Ascending aorta (tissue), 2 donors: ENCODE results near the gene MRPS16. TPM values are rescaled to one million over a fixed set of nuclear protein-coding genes. Genes with fewer than 3 reads are reported as not detected.

ENCODE experiments used
- DNase-seq, 2 donors: peaks; one replicate each; pipeline ENCODE4 v3.0.0-alpha.2; 2019; ENCODE audit warnings: low spot score in 2 of 2
- H3K27ac ChIP-seq, 2 donors: fragments of 200-600 bp; sonication (generic); one replicate each; pipeline ENCODE4 v1.5.1; 2016 to 2017; ENCODE audit warnings: mild to moderate bottlenecking in 1 of 2
- H3K27me3 ChIP-seq: fragments of 200-600 bp; sonication (generic); one replicate; pipeline ENCODE4 v1.5.1; 2017
- H3K36me3 ChIP-seq, 2 donors: fragments of 200-600 bp; sonication (generic); one replicate each; pipeline ENCODE4 v1.5.1; 2016
- H3K4me1 ChIP-seq, 2 donors: fragments of 200-600 bp; sonication (generic); one replicate each; pipeline ENCODE4 v1.5.1; 2016 to 2017; ENCODE audit warnings: mild to moderate bottlenecking in 1 of 2
- H3K4me3 ChIP-seq, 2 donors: fragments of 200-600 bp; sonication (generic); one replicate each; pipeline ENCODE4 v1.5.1; 2016 to 2017; ENCODE audit warnings: mild to moderate bottlenecking in 1 of 2
- H3K9me3 ChIP-seq, 2 donors: fragments of 200-600 bp; sonication (generic); one replicate each; pipeline ENCODE4 v1.5.1; 2016
- CTCF ChIP-seq, 3 experiments: fragments of 200-600 bp in 2 of 3; fragments of 450-650 bp in 1 of 3; sonication (generic) in 2 of 3; IDR thresholded peaks; one replicate each; pipeline ENCODE4 v1.5.1; 2016 to 2019; ENCODE audit warnings: antibody characterized with exemption in 3 of 3, mild to moderate bottlenecking in 1 of 3, moderate library complexity in 1 of 3
- intact Hi-C: fragments of 100-400 bp; cut with DNase I; formaldehyde crosslinking; loops from one replicate; pipeline ENCODE4 v1.15.1; 2023
- total RNA-seq: library from RNA; depleted of rRNA; stranded (reverse); fragments of >200 nt; gene quantifications from one replicate; pipeline ENCODE4 v1.1.0, GENCODE V29; 2016

The MRPS16 gene
- total RNA-seq, 1 donor from 2014 or later: 44.5 TPM

GRCh38 chr10:73226663-73227062, 25.8 kb downstream of the MRPS16 start:
- H3K4me3 ChIP-seq: no peak overlapping the region
- intact Hi-C loops: no loop called here

DNA sequence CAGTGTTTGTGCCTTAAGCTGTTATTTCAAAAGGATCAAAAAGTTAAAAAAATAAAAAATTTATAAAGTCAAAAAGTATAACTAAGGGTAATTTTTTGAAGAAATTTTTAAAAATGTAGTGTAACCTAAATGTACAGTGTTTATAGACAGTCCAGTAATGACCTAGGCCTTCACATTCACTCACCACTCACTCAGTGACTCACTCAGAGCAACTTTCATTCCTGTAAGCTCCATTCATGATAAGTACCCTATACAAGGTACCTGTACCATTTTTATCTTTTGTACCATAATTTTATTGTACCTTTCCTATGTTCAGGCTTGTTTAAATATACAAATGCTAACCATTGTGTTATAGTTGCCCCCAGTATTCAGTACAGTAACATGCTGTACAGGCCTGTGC, 26.9 kb downstream of the MRPS16 start:
- Histone ChIP-seq H3K27ac (no peak overlapping the region), H3K27me3 (no peaks in the 10 kb centered on the region), H3K36me3 (peaks cover 10 to 20% of the 10 kb centered on the region in 2 donors), H3K4me1 (no peaks in the 10 kb centered on the region), H3K9me3 (no peaks in the 10 kb centered on the region), H3K4me3 (no peak overlapping the region)
- no peak for DNase-seq
- TF ChIP-seq CTCF (IDR thresholded peaks at IDR 0.05): no peak
- intact Hi-C loops: no loop called here

More at GRCh38 chr10:73226663-73227062, 25.8 kb downstream of the MRPS16 start:
- Histone ChIP-seq H3K27me3 (no peaks in the 10 kb centered on the region), H3K36me3 (peaks cover 10 to 29% of the 10 kb centered on the region in 2 donors), H3K4me1 (no peaks in the 10 kb centered on the region), H3K9me3 (no peaks in the 10 kb centered on the region), H3K27ac (no peak overlapping the region)
- DNase-seq: no peak
- no peak for TF ChIP-seq CTCF (IDR thresholded peaks at IDR 0.05)

DNA sequence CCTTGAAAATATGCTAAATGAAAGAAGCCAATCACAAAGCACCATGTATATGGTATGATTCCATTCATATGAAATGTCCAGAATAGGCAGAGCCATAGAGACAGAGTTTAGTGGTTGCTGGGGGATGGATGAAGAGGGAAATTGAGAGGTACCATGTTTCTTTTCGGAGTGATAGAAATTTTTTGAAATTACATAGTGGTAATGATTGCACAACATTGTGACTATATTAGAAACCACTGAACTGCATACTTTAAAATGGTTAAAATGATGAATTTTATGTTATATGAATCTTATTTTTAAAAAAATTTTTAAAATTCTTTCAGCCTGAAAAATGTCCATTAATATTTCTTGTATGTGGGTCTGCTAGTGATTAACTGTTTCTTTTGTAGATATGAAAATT, 31.5 kb downstream of the MRPS16 start:
- H3K4me3 ChIP-seq: no peak overlapping the region
- H3K27me3 ChIP-seq: no peaks in the 10 kb centered on the region
- no peaks in the 10 kb centered on the region for H3K4me1 ChIP-seq
- intact Hi-C loops: no loop called here
- no peaks in the 10 kb centered on the region for H3K9me3 ChIP-seq
- H3K27ac ChIP-seq: no peak overlapping the region
- no peak for DNase-seq
- no peak for TF ChIP-seq CTCF (IDR thresholded peaks at IDR 0.05)
- peaks cover 10 to 21% of the 10 kb centered on the region in 2 donors for H3K36me3 ChIP-seq

DNA sequence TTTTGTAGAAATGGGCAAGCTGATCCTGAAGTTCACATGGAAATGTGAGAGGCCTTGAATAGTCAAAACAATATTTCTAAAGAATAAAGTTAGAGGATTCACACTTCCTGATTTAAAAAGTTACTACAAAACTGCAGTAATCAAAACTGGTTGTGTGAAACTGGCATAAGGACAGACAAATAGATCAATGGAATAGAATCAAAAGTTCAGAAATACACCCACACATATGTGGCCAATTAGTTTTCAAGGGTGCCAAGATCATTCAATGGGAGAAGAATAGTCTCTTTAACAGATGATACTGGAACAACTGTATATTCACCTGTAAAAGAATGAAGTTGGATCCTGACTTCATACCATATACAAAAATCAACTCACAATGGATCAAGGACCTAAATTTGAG, 33.1 kb downstream of the MRPS16 start:
- no peak for DNase-seq
- H3K4me3 ChIP-seq: no peak overlapping the region

GRCh38 chr10:73218431-73219191, 33.8 kb downstream of the MRPS16 start:
- intact Hi-C loops: no loop called here
- Histone ChIP-seq H3K9me3 (no peaks in the 10 kb centered on the region), H3K4me1 (no peaks in the 10 kb centered on the region), H3K4me3 (no peak overlapping the region), H3K27ac (no peak overlapping the region), H3K36me3 (peaks cover 10 to 21% of the 10 kb centered on the region in 2 donors), H3K27me3 (no peaks in the 10 kb centered on the region)
- DNase-seq: no peak
- TF ChIP-seq CTCF (IDR thresholded peaks at IDR 0.05): peak in 1 of 3 experiments; percentile 4

More for the DNA sequence above, 33.1 kb downstream of the MRPS16 start:
- Histone ChIP-seq H3K27me3 (no peaks in the 10 kb centered on the region), H3K4me1 (no peaks in the 10 kb centered on the region), H3K9me3 (no peaks in the 10 kb centered on the region), H3K36me3 (peaks cover 10 to 21% of the 10 kb centered on the region in 2 donors), H3K27ac (no peak overlapping the region)
- intact Hi-C loops: no loop called here
- TF ChIP-seq CTCF (IDR thresholded peaks at IDR 0.05): no peak
